GM12865 (cell line): ENCODE results near the gene PLEKHA1.

ENCODE experiments used
- DNase-seq: peaks from one replicate; pipeline ENCODE4 v3.0.0; 2010; ENCODE audit warnings: low read depth
- H3K4me3 ChIP-seq: 2 replicates; pipeline ENCODE4 v1.5.1; 2011; ENCODE audit warnings: mild to moderate bottlenecking, low read depth, low read length, control low read depth
- CTCF ChIP-seq: IDR thresholded peaks from 2 replicates; pipeline ENCODE4 v1.5.1; 2011; ENCODE audit warnings: low read length, control low read depth, low read depth, inconsistent platforms; ENCODE audit not compliant: insufficient read depth; ENCODE audit errors: missing control alignments

The PLEKHA1 gene

GRCh38 chr10:122481296-122482056 is 107.0 kb downstream of the PLEKHA1 start:
- TF ChIP-seq CTCF, result no peak
- DNase-seq, result no peak
- no peak overlapping the region for H3K4me3 ChIP-seq
